GM18511 (cell line): ENCODE data around the gene DMRTA2.
"Not testable (repeated sequence)": the region's sequence is repeated elsewhere in the genome, so short reads cannot be mapped to it uniquely, and the experiment has no call there.

ENCODE experiments used
- ATAC-seq: cut with Tn5 transposase; IDR thresholded peaks from one replicate; pipeline ENCODE4 v1.9.1; 2021; ENCODE audit warnings: mild to moderate bottlenecking, moderate library complexity; ENCODE audit not compliant: unreplicated experiment

DMRTA2 gene

GRCh38 chr1:50393522-50394120 is 29.6 kb downstream of the DMRTA2 start:
- no peak for ATAC-seq

GRCh38 chr1:50381551-50381950 is 41.7 kb downstream of the DMRTA2 start:
- not testable (repeated sequence) for ATAC-seq

GRCh38 chr1:50378770-50379169 is 44.5 kb downstream of the DMRTA2 start:
- ATAC-seq = no peak

- no peak for ATAC-seq
Observed at GRCh38 chr1:50373532-50373931, 49.7 kb downstream of the DMRTA2 start.

- no peak for ATAC-seq
Observed at GRCh38 chr1:50371749-50372148, 51.5 kb downstream of the DMRTA2 start.

GRCh38 chr1:50369830-50370229 is 53.4 kb downstream of the DMRTA2 start:
- no peak for ATAC-seq

GRCh38 chr1:50369008-50369634 is 54.1 kb downstream of the DMRTA2 start:
- ATAC-seq = no peak

GRCh38 chr1:50368179-50369007 is 54.9 kb downstream of the DMRTA2 start:
- ATAC-seq = peak; percentile 60
